SU-DHL-6 (cell line): ENCODE results near the gene MAN1A2.

Source experiments
- H2AFZ ChIP-seq: fragments of 200-600 bp; sonication (generic); 2 replicates; pipeline ENCODE4 v1.6.1; 2014; ENCODE audit warnings: low read depth, mild to moderate bottlenecking, moderate library complexity, mixed read lengths, antibody characterized with exemption, low read length; ENCODE audit not compliant: severe bottlenecking
- H3F3A ChIP-seq: fragments of 200-600 bp; shearing (Covaris generic); 2 replicates; pipeline ENCODE4 v1.6.0; 2016; ENCODE audit warnings: antibody characterized with exemption, mild to moderate bottlenecking; ENCODE audit not compliant: insufficient read depth
- H3K27ac ChIP-seq: fragments of 200-600 bp; sonication (generic); 2 replicates; pipeline ENCODE4 v1.5.1; 2016; ENCODE audit warnings: low read depth, mild to moderate bottlenecking, low read length, moderate library complexity, mixed read lengths
- H3K27me3 ChIP-seq: fragments of 200-600 bp; sonication (generic), shearing (Covaris generic); 2 replicates; pipeline ENCODE4 v1.6.0; 2014; ENCODE audit warnings: mild to moderate bottlenecking, low read length
- H3K36me3 ChIP-seq: fragments of 200-600 bp; sonication (generic); 2 replicates; pipeline ENCODE4 v1.6.1; 2014; ENCODE audit warnings: mild to moderate bottlenecking, low read length, mixed read lengths
- H3K4me2 ChIP-seq: fragments of 300-600, 200-600 bp; shearing (Covaris generic), sonication (generic); 2 replicates; pipeline ENCODE4 v1.6.0; 2014; ENCODE audit warnings: low read length, low read depth, mild to moderate bottlenecking; ENCODE audit not compliant: poor library complexity, severe bottlenecking
- H3K4me3 ChIP-seq: fragments of 200-600 bp; sonication (generic); 2 replicates; pipeline ENCODE4 v1.5.1; 2014; ENCODE audit warnings: antibody characterized with exemption, low read length, mild to moderate bottlenecking, mixed read lengths; ENCODE audit not compliant: insufficient read depth, poor library complexity, severe bottlenecking
- H3K79me2 ChIP-seq: fragments of 200-600 bp; sonication (generic); 2 replicates; pipeline ENCODE4 v1.6.1; 2014; ENCODE audit warnings: mild to moderate bottlenecking, low read length, moderate library complexity; ENCODE audit not compliant: insufficient read depth
- H3K9ac ChIP-seq: fragments of 200-600 bp; sonication (generic); 2 replicates; pipeline ENCODE4 v1.7.0; 2014; ENCODE audit warnings: mild to moderate bottlenecking, low read length
- H3K9me2 ChIP-seq: fragments of 200-600 bp; sonication (generic); replicated peaks from 2 replicates; pipeline ENCODE4 v1.6.1; 2014; ENCODE audit warnings: low read length; ENCODE audit not compliant: insufficient read depth
- H3K9me3 ChIP-seq: fragments of 200-600 bp; sonication (generic); 2 replicates; pipeline ENCODE4 v1.6.1; 2014; ENCODE audit warnings: low read length, mixed read lengths; ENCODE audit not compliant: insufficient read depth
- H4K20me1 ChIP-seq: fragments of 200-600 bp; sonication (generic); 2 replicates; pipeline ENCODE4 v1.6.1; 2014; ENCODE audit warnings: low read depth, mild to moderate bottlenecking, antibody characterized with exemption, low read length, moderate library complexity, mixed read lengths
- EZH2phosphoT487 ChIP-seq: fragments of 200-600 bp; sonication (generic), shearing (Covaris generic); conservative IDR thresholded peaks from 2 replicates; pipeline ENCODE4 v1.6.1; 2018; ENCODE audit warnings: mild to moderate bottlenecking, antibody characterized with exemption, low read length, moderate library complexity, mixed read lengths
- TF ChIP-seq, protein P1 (sequence below): fragments of 200-600 bp; sonication (generic); IDR thresholded peaks from one replicate; pipeline ENCODE4 v1.5.1; 2017; ENCODE audit warnings: antibody characterized with exemption, mild to moderate bottlenecking, low read length, moderate library complexity; ENCODE audit not compliant: insufficient read depth, poor library complexity, severe bottlenecking

Gene MAN1A2

DNA sequence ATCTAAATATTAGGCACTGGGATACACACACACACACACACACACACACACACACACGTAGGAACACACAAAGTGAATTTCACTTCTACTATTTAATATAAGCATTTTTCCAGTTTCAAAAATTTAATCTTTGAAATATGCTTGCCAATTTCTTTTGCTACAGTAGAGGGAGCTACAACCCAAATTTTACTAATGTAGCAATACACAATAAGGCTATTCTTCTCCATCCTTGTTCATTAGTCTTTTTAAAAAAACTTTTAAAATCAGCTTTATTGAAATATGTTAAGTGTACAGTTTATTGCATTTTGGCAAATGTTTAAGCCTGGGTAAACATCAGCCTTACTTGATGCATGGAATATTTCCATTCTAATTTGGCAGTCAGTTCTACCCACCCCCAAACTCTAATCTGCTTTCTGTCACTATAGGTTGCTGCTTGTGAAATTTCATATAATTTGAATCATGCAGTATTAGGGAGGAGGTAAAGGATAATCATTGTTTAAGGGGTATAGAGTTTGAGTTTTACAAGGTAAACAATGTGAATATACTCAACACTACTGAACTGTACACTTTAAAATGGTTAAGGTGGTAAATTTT is 145.6 kb downstream of the MAN1A2 start:
- TF ChIP-seq, protein P1, sequence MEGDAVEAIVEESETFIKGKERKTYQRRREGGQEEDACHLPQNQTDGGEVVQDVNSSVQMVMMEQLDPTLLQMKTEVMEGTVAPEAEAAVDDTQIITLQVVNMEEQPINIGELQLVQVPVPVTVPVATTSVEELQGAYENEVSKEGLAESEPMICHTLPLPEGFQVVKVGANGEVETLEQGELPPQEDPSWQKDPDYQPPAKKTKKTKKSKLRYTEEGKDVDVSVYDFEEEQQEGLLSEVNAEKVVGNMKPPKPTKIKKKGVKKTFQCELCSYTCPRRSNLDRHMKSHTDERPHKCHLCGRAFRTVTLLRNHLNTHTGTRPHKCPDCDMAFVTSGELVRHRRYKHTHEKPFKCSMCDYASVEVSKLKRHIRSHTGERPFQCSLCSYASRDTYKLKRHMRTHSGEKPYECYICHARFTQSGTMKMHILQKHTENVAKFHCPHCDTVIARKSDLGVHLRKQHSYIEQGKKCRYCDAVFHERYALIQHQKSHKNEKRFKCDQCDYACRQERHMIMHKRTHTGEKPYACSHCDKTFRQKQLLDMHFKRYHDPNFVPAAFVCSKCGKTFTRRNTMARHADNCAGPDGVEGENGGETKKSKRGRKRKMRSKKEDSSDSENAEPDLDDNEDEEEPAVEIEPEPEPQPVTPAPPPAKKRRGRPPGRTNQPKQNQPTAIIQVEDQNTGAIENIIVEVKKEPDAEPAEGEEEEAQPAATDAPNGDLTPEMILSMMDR: peak; percentile 73
- TF ChIP-seq EZH2phosphoT487: no peak
- Histone ChIP-seq H3K9me3 (no peaks in the 10 kb centered on the region), H3K79me2 (no peaks in the 10 kb centered on the region), H3K9ac (no peak overlapping the region), H4K20me1 (no peaks in the 10 kb centered on the region), H3F3A (peaks cover 2% of the 10 kb centered on the region; the same call in 1 of the 2 replicates), H3K27ac (no peak overlapping the region), H2AFZ (no peak overlapping the region), H3K9me2 (no peaks in the 10 kb centered on the region), H3K4me3 (no peak overlapping the region), H3K4me2 (no peak overlapping the region), H3K27me3 (no peaks in the 10 kb centered on the region), H3K36me3 (no peaks in the 10 kb centered on the region)

DNA sequence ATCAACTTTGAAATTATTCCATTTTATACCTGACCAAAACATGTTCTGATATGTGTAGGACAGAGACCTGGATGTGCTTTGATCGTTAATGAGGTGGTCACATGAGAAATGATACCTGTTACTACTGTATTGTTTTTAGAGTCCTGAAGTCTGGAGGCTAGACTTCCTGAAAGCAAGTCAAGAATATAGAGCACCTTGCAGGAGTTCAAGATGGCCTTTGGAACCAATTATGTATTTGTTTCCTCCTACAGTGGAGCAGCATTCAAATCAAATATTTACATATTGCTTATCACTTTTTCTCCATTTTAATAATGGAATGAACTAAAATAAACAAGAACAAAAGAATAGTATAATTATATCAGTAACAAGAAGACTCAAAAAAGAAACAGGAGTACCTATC is 155.9 kb downstream of the MAN1A2 start:
- Histone ChIP-seq H2AFZ (no peak overlapping the region), H3K27ac (no peak overlapping the region), H3K9me3 (no peaks in the 10 kb centered on the region), H3K27me3 (no peaks in the 10 kb centered on the region), H4K20me1 (no peaks in the 10 kb centered on the region), H3K36me3 (no peaks in the 10 kb centered on the region), H3K4me3 (no peak overlapping the region), H3F3A (no peaks in the 10 kb centered on the region), H3K79me2 (no peaks in the 10 kb centered on the region), H3K9ac (no peak overlapping the region), H3K9me2 (no peaks in the 10 kb centered on the region), H3K4me2 (no peak overlapping the region)
- TF ChIP-seq, protein P1: no peak
- no peak for TF ChIP-seq EZH2phosphoT487

DNA sequence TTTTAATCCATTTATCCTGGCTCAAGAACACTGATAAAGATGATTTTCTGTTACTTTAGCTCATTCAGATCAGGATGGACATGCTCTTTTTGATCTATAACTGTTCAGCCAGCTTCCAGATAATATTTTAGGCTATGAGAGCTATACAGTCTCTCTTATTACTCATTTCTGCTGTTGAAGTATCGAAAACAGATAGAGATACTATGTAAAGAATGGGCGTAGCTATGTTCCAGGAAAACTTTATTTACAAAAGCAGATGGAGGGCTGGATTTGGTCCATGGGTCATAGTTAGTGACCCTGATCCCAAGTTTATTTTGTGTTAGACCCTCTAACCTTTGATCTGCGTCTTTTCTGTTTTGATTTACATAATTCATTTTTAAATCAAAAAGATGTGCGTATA is 159.8 kb downstream of the MAN1A2 start:
- Histone ChIP-seq H2AFZ (no peak overlapping the region), H4K20me1 (no peaks in the 10 kb centered on the region; the same call in 1 of the 2 replicates), H3K36me3 (no peaks in the 10 kb centered on the region), H3K9ac (no peak overlapping the region), H3K4me2 (no peak overlapping the region), H3K9me3 (no peaks in the 10 kb centered on the region), H3K4me3 (no peak overlapping the region), H3K27ac (no peak overlapping the region), H3F3A (no peaks in the 10 kb centered on the region), H3K9me2 (no peaks in the 10 kb centered on the region), H3K27me3 (no peaks in the 10 kb centered on the region), H3K79me2 (no peaks in the 10 kb centered on the region)
- TF ChIP-seq, protein P1: no peak
